Measurements from ENCODE around the gene SIPA1L3. TPM values are rescaled to one million over a fixed set of nuclear protein-coding genes. Genes with fewer than 3 reads are reported as not detected.

The SIPA1L3 gene
- polyA plus RNA-seq, 2 of the 4 experiments (the other 2 are of a cell fraction) = 28.9 to 50.6 TPM

- TF ChIP-seq KDM1A (IDR thresholded peaks at IDR 0.05; ENCODE audit: low read depth) = no peak
- 0 out of 2 replicates have a peak, but pooled peaks have one; percentile 44 for TF ChIP-seq HOXB13 (CRISPR knock-in tag; IDR thresholded peaks at IDR 0.05; ENCODE audit: low read depth)
- TF ChIP-seq NPAS2 (CRISPR knock-in tag; IDR thresholded peaks at IDR 0.05; ENCODE audit: borderline replicate concordance) = no peak
- TF ChIP-seq POLR2A (IDR thresholded peaks at IDR 0.05; ENCODE audit: low read length) = no peak
- TF ChIP-seq REST (IDR thresholded peaks at IDR 0.05) = no peak
- no peak for TF ChIP-seq FOXS1 (CRISPR knock-in tag; IDR thresholded peaks at IDR 0.05)
- TF ChIP-seq NR3C1 (IDR thresholded peaks at IDR 0.05) = no peak
- TF ChIP-seq CEBPB (IDR thresholded peaks at IDR 0.05) = peak in 1 of 2 experiments; percentile 15; a peak in 1 of 4 replicates
- TF ChIP-seq ZC3H11A (IDR thresholded peaks at IDR 0.05) = no peak
- TF ChIP-seq POLR2AphosphoS2 (conservative IDR thresholded peaks at IDR 0.05; ENCODE audit: low read length) = peak; percentile 69; the same call in 1 of the 2 replicates
- TF ChIP-seq EHF (CRISPR knock-in tag; IDR thresholded peaks at IDR 0.05) = 0 out of 2 replicates have a peak, but pooled peaks have one; percentile 50
- no peak for TF ChIP-seq PHF8 (IDR thresholded peaks at IDR 0.05; ENCODE audit: borderline replicate concordance, low read depth)
- TF ChIP-seq CBX2 (IDR thresholded peaks at IDR 0.05; ENCODE audit: borderline replicate concordance, low read depth) = no peak
- TF ChIP-seq ZNF302 (CRISPR knock-in tag; IDR thresholded peaks at IDR 0.05) = peak; percentile 88
- no peak for TF ChIP-seq HMGXB4 (CRISPR knock-in tag; IDR thresholded peaks at IDR 0.05; ENCODE audit: borderline replicate concordance)
These were observed 26.3 kb downstream of the SIPA1L3 start (continued) for GRCh38 chr19:37932985-37933936.

- peak overlapping the region; percentile 88 to 95 for H3K27ac ChIP-seq
- no peak for TF ChIP-seq REST (IDR thresholded peaks at IDR 0.05)
- TF ChIP-seq POLR2AphosphoS2 (conservative IDR thresholded peaks at IDR 0.05; ENCODE audit: low read length) = 0 out of 2 replicates have a peak, but pooled peaks have one; percentile 21
- no peak for TF ChIP-seq ZNF302 (CRISPR knock-in tag; IDR thresholded peaks at IDR 0.05)
- TF ChIP-seq, protein P1, sequence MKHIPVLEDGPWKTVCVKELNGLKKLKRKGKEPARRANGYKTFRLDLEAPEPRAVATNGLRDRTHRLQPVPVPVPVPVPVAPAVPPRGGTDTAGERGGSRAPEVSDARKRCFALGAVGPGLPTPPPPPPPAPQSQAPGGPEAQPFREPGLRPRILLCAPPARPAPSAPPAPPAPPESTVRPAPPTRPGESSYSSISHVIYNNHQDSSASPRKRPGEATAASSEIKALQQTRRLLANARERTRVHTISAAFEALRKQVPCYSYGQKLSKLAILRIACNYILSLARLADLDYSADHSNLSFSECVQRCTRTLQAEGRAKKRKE (CRISPR knock-in tag; IDR thresholded peaks at IDR 0.05; ENCODE audit: low read depth) = no peak
- no peak for TF ChIP-seq HDAC2 (IDR thresholded peaks at IDR 0.05)
- no peak for TF ChIP-seq PHF8 (IDR thresholded peaks at IDR 0.05; ENCODE audit: borderline replicate concordance, low read depth)
- no peak for TF ChIP-seq JUN (IDR thresholded peaks at IDR 0.05)
- no peak for TF ChIP-seq ZC3H11A (IDR thresholded peaks at IDR 0.05)
- FAIRE-seq (no peak), DNase-seq (ENCODE audit: low read depth in 1 of 2, low spot score in 1 of 2) (peak in 1 of 2 experiments; percentile 67), ATAC-seq (no peak)
- H3K4me3 ChIP-seq = peak overlapping the region; percentile 51
- peaks cover 45% of the 10 kb centered on the region for H3K9me3 ChIP-seq
- H3K4me1 ChIP-seq = peaks cover 51% of the 10 kb centered on the region
- peak overlapping the region; percentile 95 for H3K4me2 ChIP-seq
- POLR2A ChIA-PET = interaction anchor here (0.8 to 4.2 kb wide), 5 partner anchors 8 to 71 kb away, joined by 3 to 57 read pairs (median 4); partner anchors contain the start of genes SIPA1L3 and WDR87
- CTCF ChIA-PET = interaction anchor here (0.7 to 5.2 kb wide), 13 partner anchors 10 to 209 kb away, joined by 3 to 57 read pairs (median 7); partner anchors contain the start of genes SIPA1L3 and WDR87
- 64% methylated on average over 9 of the region's 9 CpGs for WGBS (ENCODE audit: missing lambda C conversion rate)
These were observed 26.9 kb downstream of the SIPA1L3 start for GRCh38 chr19:37933937-37934358.
